ENCODE results near the gene DDX10. TPM values are rescaled to one million over a fixed set of nuclear protein-coding genes. Genes with fewer than 3 reads are reported as not detected.

The DDX10 gene
- total and polyA plus RNA-seq, 2 experiments from 2014 or later = 32.4 to 37.8 TPM

DNA sequence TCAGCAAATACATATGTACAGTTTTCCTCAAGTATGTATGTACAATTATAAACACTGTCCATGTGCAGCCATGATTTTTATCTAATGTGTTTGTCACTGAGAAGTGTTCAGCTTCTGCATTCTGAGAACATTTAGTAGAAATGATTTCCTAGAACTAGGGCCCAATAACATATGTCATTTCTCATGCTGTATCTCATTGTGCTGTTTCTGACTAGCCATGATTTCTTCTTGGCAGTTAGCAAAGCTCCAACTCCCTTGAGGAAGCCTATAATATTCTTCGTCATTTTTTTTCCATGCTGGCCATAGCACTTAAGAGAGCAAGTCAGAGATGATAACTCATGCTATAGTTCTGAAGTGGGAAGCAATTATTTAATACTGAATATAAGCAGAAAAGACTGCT lies 187.8 kb downstream of the DDX10 start:
- Histone ChIP-seq H3K9me2 (ENCODE audit: insufficient read depth) (no peaks in the 10 kb centered on the region), H2AFZ (no peak overlapping the region), H3K27ac (ENCODE audit: low read depth) (no peak overlapping the region), H3F3A (replicated peaks; ENCODE audit: low read depth) (no peaks in the 10 kb centered on the region), H3K36me3 (ENCODE audit: insufficient read depth) (no peaks in the 10 kb centered on the region), H3K4me1 (ENCODE audit: insufficient read depth) (no peaks in the 10 kb centered on the region; the same call in 1 of the 2 replicates), H3K4me2 (no peak overlapping the region), H4K20me1 (replicated peaks; ENCODE audit: insufficient read depth) (no peaks in the 10 kb centered on the region), H3K27me3 (ENCODE audit: insufficient read depth) (no peaks in the 10 kb centered on the region), H3K79me2 (replicated peaks; ENCODE audit: insufficient read depth) (no peaks in the 10 kb centered on the region; the same call in 1 of the 2 replicates), H3K4me3 (no peak overlapping the region)
- no peak overlapping the region for H3K27ac Mint-ChIP-seq
- H3K27me3 Mint-ChIP-seq (ENCODE audit: insufficient read depth, low read depth, poor library complexity) = no peaks in the 10 kb centered on the region
- no peak for DNase-seq (ENCODE audit: low spot score)
- H3K9me3 Mint-ChIP-seq = no peaks in the 10 kb centered on the region
- TF ChIP-seq ZNF331 (CRISPR knock-in tag; IDR thresholded peaks at IDR 0.05; ENCODE audit: low read depth) (no peak), EZH2 (IDR thresholded peaks at IDR 0.05; ENCODE audit: low read depth, unreplicated experiment) (no peak)
- TF ChIP-seq, protein P1, sequence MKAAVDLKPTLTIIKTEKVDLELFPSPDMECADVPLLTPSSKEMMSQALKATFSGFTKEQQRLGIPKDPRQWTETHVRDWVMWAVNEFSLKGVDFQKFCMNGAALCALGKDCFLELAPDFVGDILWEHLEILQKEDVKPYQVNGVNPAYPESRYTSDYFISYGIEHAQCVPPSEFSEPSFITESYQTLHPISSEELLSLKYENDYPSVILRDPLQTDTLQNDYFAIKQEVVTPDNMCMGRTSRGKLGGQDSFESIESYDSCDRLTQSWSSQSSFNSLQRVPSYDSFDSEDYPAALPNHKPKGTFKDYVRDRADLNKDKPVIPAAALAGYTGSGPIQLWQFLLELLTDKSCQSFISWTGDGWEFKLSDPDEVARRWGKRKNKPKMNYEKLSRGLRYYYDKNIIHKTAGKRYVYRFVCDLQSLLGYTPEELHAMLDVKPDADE (IDR thresholded peaks at IDR 0.05) = no peak
- H3K4me3 Mint-ChIP-seq = no peak overlapping the region
- H3K36me3 Mint-ChIP-seq (ENCODE audit: low read depth) = no peaks in the 10 kb centered on the region
- peaks cover 8% of the 10 kb centered on the region; the same call in 2 of the 3 replicates for H3K4me1 Mint-ChIP-seq
- ATAC-seq = no peak

DNA sequence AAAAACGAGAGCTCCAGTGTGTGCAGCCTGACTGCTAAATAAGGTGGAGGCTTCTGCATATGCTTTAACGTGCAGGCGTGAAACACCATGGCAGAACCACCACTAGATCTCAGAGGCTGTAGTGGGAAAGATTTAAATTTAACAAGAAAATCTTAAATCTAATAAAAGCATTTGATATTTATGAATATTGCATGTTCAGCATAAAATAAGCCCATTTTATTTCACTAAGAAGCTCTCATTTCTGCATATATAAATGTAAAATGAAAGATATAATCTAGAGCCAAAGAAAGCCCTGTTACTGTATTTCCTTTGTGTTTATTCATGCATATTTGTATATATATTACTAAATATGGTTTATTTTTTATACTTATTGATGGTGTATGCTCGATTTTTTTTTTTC lies 188.3 kb downstream of the DDX10 start:
- Mint-ChIP-seq H3K4me1 (peaks cover 10% of the 10 kb centered on the region; the same call in 2 of the 3 replicates), H3K9me3 (no peaks in the 10 kb centered on the region), H3K36me3 (ENCODE audit: low read depth) (no peaks in the 10 kb centered on the region), H3K27me3 (ENCODE audit: insufficient read depth, low read depth, poor library complexity) (no peaks in the 10 kb centered on the region), H3K4me3 (no peak overlapping the region), H3K27ac (no peak overlapping the region)
- Histone ChIP-seq H4K20me1 (replicated peaks; ENCODE audit: insufficient read depth) (no peaks in the 10 kb centered on the region), H3K4me1 (ENCODE audit: insufficient read depth) (no peaks in the 10 kb centered on the region; the same call in 1 of the 2 replicates), H3F3A (replicated peaks; ENCODE audit: low read depth) (no peaks in the 10 kb centered on the region), H3K27ac (ENCODE audit: low read depth) (no peak overlapping the region), H3K79me2 (replicated peaks; ENCODE audit: insufficient read depth) (no peaks in the 10 kb centered on the region; the same call in none of the 2 replicates), H3K36me3 (ENCODE audit: insufficient read depth) (no peaks in the 10 kb centered on the region), H3K27me3 (ENCODE audit: insufficient read depth) (no peaks in the 10 kb centered on the region), H3K9me2 (ENCODE audit: insufficient read depth) (no peaks in the 10 kb centered on the region), H3K4me3 (no peak overlapping the region), H3K4me2 (no peak overlapping the region), H2AFZ (no peak overlapping the region)
- no peak for ATAC-seq
- DNase-seq (ENCODE audit: low spot score) = no peak
- no peak for TF ChIP-seq EZH2 (IDR thresholded peaks at IDR 0.05; ENCODE audit: low read depth, unreplicated experiment)
- no peak for TF ChIP-seq ZNF114 (CRISPR knock-in tag; IDR thresholded peaks at IDR 0.05)
- TF ChIP-seq EZH2phosphoT487 (IDR thresholded peaks at IDR 0.05; ENCODE audit: unreplicated experiment) = no peak
- TF ChIP-seq JUNB (IDR thresholded peaks at IDR 0.05; ENCODE audit: unreplicated experiment) = no peak
- TF ChIP-seq NANOG (IDR thresholded peaks at IDR 0.05; ENCODE audit: borderline replicate concordance) = no peak
- no peak for TF ChIP-seq ZNF331 (CRISPR knock-in tag; IDR thresholded peaks at IDR 0.05; ENCODE audit: low read depth)
- TF ChIP-seq CREB1 (CRISPR knock-in tag; IDR thresholded peaks at IDR 0.05; ENCODE audit: low read depth) = no peak
- TF ChIP-seq, protein P2, sequence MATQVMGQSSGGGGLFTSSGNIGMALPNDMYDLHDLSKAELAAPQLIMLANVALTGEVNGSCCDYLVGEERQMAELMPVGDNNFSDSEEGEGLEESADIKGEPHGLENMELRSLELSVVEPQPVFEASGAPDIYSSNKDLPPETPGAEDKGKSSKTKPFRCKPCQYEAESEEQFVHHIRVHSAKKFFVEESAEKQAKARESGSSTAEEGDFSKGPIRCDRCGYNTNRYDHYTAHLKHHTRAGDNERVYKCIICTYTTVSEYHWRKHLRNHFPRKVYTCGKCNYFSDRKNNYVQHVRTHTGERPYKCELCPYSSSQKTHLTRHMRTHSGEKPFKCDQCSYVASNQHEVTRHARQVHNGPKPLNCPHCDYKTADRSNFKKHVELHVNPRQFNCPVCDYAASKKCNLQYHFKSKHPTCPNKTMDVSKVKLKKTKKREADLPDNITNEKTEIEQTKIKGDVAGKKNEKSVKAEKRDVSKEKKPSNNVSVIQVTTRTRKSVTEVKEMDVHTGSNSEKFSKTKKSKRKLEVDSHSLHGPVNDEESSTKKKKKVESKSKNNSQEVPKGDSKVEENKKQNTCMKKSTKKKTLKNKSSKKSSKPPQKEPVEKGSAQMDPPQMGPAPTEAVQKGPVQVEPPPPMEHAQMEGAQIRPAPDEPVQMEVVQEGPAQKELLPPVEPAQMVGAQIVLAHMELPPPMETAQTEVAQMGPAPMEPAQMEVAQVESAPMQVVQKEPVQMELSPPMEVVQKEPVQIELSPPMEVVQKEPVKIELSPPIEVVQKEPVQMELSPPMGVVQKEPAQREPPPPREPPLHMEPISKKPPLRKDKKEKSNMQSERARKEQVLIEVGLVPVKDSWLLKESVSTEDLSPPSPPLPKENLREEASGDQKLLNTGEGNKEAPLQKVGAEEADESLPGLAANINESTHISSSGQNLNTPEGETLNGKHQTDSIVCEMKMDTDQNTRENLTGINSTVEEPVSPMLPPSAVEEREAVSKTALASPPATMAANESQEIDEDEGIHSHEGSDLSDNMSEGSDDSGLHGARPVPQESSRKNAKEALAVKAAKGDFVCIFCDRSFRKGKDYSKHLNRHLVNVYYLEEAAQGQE (IDR thresholded peaks at IDR 0.05; ENCODE audit: unreplicated experiment) = no peak
- TF ChIP-seq, protein P3, sequence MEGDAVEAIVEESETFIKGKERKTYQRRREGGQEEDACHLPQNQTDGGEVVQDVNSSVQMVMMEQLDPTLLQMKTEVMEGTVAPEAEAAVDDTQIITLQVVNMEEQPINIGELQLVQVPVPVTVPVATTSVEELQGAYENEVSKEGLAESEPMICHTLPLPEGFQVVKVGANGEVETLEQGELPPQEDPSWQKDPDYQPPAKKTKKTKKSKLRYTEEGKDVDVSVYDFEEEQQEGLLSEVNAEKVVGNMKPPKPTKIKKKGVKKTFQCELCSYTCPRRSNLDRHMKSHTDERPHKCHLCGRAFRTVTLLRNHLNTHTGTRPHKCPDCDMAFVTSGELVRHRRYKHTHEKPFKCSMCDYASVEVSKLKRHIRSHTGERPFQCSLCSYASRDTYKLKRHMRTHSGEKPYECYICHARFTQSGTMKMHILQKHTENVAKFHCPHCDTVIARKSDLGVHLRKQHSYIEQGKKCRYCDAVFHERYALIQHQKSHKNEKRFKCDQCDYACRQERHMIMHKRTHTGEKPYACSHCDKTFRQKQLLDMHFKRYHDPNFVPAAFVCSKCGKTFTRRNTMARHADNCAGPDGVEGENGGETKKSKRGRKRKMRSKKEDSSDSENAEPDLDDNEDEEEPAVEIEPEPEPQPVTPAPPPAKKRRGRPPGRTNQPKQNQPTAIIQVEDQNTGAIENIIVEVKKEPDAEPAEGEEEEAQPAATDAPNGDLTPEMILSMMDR (conservative IDR thresholded peaks at IDR 0.05; ENCODE audit: low read depth in 2 of 2) = no peak
